SK-N-SH (cell line): ENCODE data around the gene UBL4B.

ENCODE experiments used
- CHD2 ChIP-seq: fragments of 150-350 bp; IDR thresholded peaks from 2 replicates; pipeline ENCODE4 v1.6.1; 2018; ENCODE audit warnings: low read length; ENCODE audit not compliant: partially characterized antibody
- EZH2phosphoT487 ChIP-seq: fragments of 200-600 bp; sonication (generic); IDR thresholded peaks from 2 replicates; pipeline ENCODE4 v1.6.1; 2017; ENCODE audit warnings: low read depth, mixed run types, mild to moderate bottlenecking, antibody characterized with exemption, moderate library complexity, borderline replicate concordance
- MAX ChIP-seq: IDR thresholded peaks from 2 replicates; pipeline ENCODE4 v1.4.0; 2012; ENCODE audit warnings: low read depth
- NRF1 ChIP-seq: IDR thresholded peaks from 2 replicates; pipeline ENCODE4 v1.6.1; 2012; ENCODE audit warnings: low read depth, mild to moderate bottlenecking, low read length
- POLR2AphosphoS5 ChIP-seq: IDR thresholded peaks from 2 replicates; pipeline ENCODE4 v1.6.1; 2012; ENCODE audit warnings: low read depth, low read length
- RCOR1 ChIP-seq: fragments of 150-350 bp; IDR thresholded peaks from 2 replicates; pipeline ENCODE4 v1.6.1; 2017; ENCODE audit warnings: antibody characterized with exemption, low read length
- RFX5 ChIP-seq: IDR thresholded peaks from 2 replicates; pipeline ENCODE4 v1.6.1; 2012; ENCODE audit warnings: mild to moderate bottlenecking, improper control_type of control experiment, low read length
- TAF1 ChIP-seq: IDR thresholded peaks from 2 replicates; pipeline ENCODE4 v1.6.1; 2012; ENCODE audit warnings: low read depth, mild to moderate bottlenecking, low read length, moderate library complexity, borderline replicate concordance
- TCF12 ChIP-seq: IDR thresholded peaks from 2 replicates; pipeline ENCODE4 v1.4.0; 2012
- YY1 ChIP-seq: IDR thresholded peaks from 2 replicates; pipeline ENCODE4 v1.4.0; 2012; ENCODE audit warnings: low read depth, mild to moderate bottlenecking
- TF ChIP-seq, protein P1 (sequence below): fragments of 200-600 bp; sonication (generic); IDR thresholded peaks from 2 replicates; pipeline ENCODE4 v1.6.1; 2017; ENCODE audit warnings: antibody characterized with exemption, mild to moderate bottlenecking, moderate library complexity

DNA sequence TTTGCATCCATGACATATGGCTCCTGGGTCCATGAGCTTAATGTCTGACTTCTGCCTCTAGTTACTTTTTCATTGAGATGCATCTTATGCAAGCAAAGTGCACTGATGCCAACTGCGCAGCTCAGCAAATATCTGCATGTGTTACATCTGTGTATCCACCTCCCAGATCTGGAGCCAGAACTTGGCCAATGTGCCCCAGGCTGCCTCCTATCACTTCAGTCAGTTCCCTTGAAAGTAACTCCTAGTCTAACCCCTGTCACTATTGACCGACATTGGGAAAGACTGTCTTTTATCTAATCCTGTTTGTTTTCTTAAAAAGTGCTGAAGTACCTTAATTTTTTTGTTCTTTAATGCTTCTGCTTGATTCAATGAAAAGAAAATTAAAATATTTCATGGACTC, 19.3 kb upstream of the UBL4B start:
- TF ChIP-seq TAF1 (no peak), NRF1 (no peak), EZH2phosphoT487 (no peak), POLR2AphosphoS5 (no peak), RCOR1 (no peak), TCF12 (no peak), MAX (no peak), YY1 (no peak), CHD2 (no peak), RFX5 (no peak)
- TF ChIP-seq, protein P1, sequence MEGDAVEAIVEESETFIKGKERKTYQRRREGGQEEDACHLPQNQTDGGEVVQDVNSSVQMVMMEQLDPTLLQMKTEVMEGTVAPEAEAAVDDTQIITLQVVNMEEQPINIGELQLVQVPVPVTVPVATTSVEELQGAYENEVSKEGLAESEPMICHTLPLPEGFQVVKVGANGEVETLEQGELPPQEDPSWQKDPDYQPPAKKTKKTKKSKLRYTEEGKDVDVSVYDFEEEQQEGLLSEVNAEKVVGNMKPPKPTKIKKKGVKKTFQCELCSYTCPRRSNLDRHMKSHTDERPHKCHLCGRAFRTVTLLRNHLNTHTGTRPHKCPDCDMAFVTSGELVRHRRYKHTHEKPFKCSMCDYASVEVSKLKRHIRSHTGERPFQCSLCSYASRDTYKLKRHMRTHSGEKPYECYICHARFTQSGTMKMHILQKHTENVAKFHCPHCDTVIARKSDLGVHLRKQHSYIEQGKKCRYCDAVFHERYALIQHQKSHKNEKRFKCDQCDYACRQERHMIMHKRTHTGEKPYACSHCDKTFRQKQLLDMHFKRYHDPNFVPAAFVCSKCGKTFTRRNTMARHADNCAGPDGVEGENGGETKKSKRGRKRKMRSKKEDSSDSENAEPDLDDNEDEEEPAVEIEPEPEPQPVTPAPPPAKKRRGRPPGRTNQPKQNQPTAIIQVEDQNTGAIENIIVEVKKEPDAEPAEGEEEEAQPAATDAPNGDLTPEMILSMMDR = no peak
